H1 (cell line): ENCODE measurements around the gene DIP2C. TPM values are rescaled to one million over a fixed set of nuclear protein-coding genes. Genes with fewer than 3 reads are reported as not detected.

Experiments
- EP300 ChIP-seq, 2 experiments: IDR thresholded peaks; 1 replicate in 1 of 2; 2 replicates in 1 of 2; pipeline ENCODE4 v1.6.1; 2011 to 2012; ENCODE audit warnings: low read depth in 2 of 2, low read length in 2 of 2, mild to moderate bottlenecking in 2 of 2, borderline replicate concordance in 1 of 2, inconsistent platforms in 1 of 2, moderate library complexity in 1 of 2
- MAFK ChIP-seq: IDR thresholded peaks from 2 replicates; pipeline ENCODE4 v1.6.1; 2012; ENCODE audit warnings: low read depth, mild to moderate bottlenecking, improper control_type of control experiment, low read length
- RAD21 ChIP-seq, 2 experiments: IDR thresholded peaks in 1 of 2; conservative IDR thresholded peaks in 1 of 2; 2 replicates each; pipeline ENCODE4 v1.6.1; 2011; ENCODE audit warnings: low read depth in 2 of 2, low read length in 2 of 2, improper control_type of control experiment in 1 of 2, inconsistent platforms in 1 of 2, mild to moderate bottlenecking in 1 of 2, moderate library complexity in 1 of 2
- polyA plus RNA-seq, 7 experiments: library from polyadenylated mRNA; depleted of rRNA in 3 of 7; stranded (reverse) in 5 of 7; unstranded in 2 of 7; fragments of >200 nt in 5 of 7; fragments of 200-250 nt in 2 of 7; gene quantifications; 1 replicate in 5 of 7; 2 replicates in 1 of 7; 4 replicates in 1 of 7; pipeline versions ENCODE4 v1.2.1 to v1.2.3, GENCODE V29; 2011 to 2013; ENCODE audit warnings: missing spikeins in 2 of 7, mixed read lengths in 2 of 7
- total RNA-seq: library from RNA; stranded (reverse); fragmentation: NEBNext Ultra II Directional; extraction: Animal tissue kit (Norgen Biotek cat#: 25700); gene quantifications from 2 replicates; pipeline ENCODE4 v1.2.1, GENCODE V29; 2021

DIP2C gene
- total and polyA plus RNA-seq, 2 of the 8 experiments (the other 6 are each of a cell fraction or from before 2014, with no cell fraction given) = 3.8 to 9.3 TPM

DNA sequence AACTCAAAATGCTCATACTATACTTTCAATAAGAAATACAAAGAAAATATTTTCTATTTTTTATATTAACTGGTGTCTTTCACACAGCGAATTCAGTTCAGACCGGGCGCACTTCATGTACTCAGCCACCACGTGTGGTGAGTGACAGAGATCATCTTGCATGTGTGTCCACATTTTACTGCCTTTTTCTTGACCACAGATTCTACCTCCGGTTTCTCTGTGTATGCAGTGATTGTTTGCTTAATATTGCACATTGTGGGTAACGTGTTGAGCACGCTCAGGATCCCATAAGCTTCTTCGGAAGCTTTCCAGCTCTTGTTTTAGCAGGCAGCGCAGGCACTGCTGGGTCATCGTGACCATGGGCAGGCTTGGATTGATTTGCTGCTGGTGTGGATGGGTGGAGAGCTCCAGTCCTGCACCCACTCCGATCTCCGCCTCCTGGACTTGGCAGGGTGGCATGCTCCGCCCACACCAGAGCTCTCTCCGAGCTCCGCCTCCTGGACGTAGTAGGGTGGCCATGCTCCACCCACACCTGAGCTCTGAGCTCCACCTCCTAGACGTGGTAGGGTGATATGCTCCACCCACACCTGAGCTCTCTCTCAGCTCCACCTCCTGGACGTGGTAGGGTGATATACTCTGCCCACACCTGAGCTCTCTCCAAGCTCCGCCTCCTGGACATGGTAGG is 253.3 kb downstream of the DIP2C start (continued):
- TF ChIP-seq EP300 (IDR thresholded peaks at IDR 0.05; ENCODE audit: borderline replicate concordance in 1 of 2, low read depth in 2 of 2, low read length in 2 of 2) (no peak), RAD21 (IDR thresholded peaks at IDR 0.05 in 1 of 2, conservative IDR thresholded peaks at IDR 0.05 in 1 of 2; ENCODE audit: low read depth in 2 of 2, low read length in 2 of 2) (no peak), MAFK (no peak)
